ENCODE measurements around the gene ABCG2. TPM values are rescaled to one million over a fixed set of nuclear protein-coding genes. Genes with fewer than 3 reads are reported as not detected.
A peak's percentile ranks its signal among the peaks of the same experiment; 100 is the strongest.

Gene ABCG2
- total RNA-seq, 1 experiment from 2014 or later: 3.8 TPM

DNA sequence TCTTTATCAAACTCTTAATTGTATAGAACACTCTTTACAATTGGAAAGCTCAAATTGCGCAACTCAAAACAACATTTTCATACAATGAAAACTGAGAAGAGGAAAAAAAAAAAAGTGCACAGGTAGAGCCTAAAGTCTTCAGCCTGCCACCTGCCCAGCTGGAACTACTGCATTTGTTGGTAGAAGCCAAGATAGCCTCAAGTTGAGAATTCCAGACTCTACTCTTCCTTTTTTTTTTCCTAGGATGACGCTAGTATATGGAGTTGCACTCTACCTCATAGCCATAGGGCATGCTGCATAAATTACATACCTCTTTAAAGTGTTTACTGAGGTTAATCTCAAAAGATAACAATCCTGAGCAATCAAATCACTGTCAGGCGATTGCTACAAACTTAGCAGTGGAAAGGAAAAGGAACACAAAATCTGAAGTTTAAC, 13.6 kb downstream of the ABCG2 start (continued):
- TF ChIP-seq, protein P1, sequence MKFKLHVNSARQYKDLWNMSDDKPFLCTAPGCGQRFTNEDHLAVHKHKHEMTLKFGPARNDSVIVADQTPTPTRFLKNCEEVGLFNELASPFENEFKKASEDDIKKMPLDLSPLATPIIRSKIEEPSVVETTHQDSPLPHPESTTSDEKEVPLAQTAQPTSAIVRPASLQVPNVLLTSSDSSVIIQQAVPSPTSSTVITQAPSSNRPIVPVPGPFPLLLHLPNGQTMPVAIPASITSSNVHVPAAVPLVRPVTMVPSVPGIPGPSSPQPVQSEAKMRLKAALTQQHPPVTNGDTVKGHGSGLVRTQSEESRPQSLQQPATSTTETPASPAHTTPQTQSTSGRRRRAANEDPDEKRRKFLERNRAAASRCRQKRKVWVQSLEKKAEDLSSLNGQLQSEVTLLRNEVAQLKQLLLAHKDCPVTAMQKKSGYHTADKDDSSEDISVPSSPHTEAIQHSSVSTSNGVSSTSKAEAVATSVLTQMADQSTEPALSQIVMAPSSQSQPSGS (CRISPR knock-in tag; IDR thresholded peaks at IDR 0.05; ENCODE audit: borderline replicate concordance, low read depth): no peak
- no peak for TF ChIP-seq HMGA2 (CRISPR knock-in tag; IDR thresholded peaks at IDR 0.05)
- TF ChIP-seq TCF7 (CRISPR knock-in tag; IDR thresholded peaks at IDR 0.05; ENCODE audit: low read depth): no peak
- TF ChIP-seq NFATC4 (CRISPR knock-in tag; IDR thresholded peaks at IDR 0.05): no peak
- TF ChIP-seq, protein P2, sequence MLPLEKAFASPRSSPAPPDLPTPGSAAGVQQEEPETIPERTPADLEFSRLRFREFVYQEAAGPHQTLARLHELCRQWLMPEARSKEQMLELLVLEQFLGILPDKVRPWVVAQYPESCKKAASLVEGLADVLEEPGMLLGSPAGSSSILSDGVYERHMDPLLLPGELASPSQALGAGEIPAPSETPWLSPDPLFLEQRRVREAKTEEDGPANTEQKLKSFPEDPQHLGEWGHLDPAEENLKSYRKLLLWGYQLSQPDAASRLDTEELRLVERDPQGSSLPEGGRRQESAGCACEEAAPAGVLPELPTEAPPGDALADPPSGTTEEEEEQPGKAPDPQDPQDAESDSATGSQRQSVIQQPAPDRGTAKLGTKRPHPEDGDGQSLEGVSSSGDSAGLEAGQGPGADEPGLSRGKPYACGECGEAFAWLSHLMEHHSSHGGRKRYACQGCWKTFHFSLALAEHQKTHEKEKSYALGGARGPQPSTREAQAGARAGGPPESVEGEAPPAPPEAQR (CRISPR knock-in tag; IDR thresholded peaks at IDR 0.05): no peak

DNA sequence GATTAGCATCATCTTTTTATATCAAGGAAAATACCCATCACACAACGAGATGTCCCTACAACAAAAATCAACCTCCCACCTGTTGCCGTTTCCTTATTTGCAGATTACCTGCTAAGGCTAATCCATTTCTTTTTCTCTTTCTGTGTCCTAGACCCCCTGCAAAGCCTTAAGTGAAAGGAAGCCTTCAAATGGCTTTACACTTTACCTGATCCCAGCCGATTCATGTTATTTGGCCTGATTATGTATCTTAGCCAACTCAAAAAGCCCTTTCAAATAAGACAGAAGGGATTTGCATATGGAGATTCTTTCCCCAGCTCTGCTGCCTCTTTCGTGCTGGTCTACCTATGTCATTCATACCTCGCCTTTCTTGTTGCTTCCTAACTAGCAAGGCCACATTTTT, 14.4 kb downstream of the ABCG2 start:
- POLR2A ChIA-PET: no interaction called here
- peaks cover 40% of the 10 kb centered on the region for H3K4me1 Mint-ChIP-seq
- TF ChIP-seq, protein P3, sequence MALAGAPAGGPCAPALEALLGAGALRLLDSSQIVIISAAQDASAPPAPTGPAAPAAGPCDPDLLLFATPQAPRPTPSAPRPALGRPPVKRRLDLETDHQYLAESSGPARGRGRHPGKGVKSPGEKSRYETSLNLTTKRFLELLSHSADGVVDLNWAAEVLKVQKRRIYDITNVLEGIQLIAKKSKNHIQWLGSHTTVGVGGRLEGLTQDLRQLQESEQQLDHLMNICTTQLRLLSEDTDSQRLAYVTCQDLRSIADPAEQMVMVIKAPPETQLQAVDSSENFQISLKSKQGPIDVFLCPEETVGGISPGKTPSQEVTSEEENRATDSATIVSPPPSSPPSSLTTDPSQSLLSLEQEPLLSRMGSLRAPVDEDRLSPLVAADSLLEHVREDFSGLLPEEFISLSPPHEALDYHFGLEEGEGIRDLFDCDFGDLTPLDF (CRISPR knock-in tag; IDR thresholded peaks at IDR 0.05): no peak
- TF ChIP-seq OVOL2 (CRISPR knock-in tag; IDR thresholded peaks at IDR 0.05; ENCODE audit: borderline replicate concordance): no peak
- no peak for TF ChIP-seq NFATC4 (CRISPR knock-in tag; IDR thresholded peaks at IDR 0.05)
- no peak for TF ChIP-seq ELF4 (CRISPR knock-in tag; IDR thresholded peaks at IDR 0.05; ENCODE audit: low read depth)
- TF ChIP-seq, protein P4, sequence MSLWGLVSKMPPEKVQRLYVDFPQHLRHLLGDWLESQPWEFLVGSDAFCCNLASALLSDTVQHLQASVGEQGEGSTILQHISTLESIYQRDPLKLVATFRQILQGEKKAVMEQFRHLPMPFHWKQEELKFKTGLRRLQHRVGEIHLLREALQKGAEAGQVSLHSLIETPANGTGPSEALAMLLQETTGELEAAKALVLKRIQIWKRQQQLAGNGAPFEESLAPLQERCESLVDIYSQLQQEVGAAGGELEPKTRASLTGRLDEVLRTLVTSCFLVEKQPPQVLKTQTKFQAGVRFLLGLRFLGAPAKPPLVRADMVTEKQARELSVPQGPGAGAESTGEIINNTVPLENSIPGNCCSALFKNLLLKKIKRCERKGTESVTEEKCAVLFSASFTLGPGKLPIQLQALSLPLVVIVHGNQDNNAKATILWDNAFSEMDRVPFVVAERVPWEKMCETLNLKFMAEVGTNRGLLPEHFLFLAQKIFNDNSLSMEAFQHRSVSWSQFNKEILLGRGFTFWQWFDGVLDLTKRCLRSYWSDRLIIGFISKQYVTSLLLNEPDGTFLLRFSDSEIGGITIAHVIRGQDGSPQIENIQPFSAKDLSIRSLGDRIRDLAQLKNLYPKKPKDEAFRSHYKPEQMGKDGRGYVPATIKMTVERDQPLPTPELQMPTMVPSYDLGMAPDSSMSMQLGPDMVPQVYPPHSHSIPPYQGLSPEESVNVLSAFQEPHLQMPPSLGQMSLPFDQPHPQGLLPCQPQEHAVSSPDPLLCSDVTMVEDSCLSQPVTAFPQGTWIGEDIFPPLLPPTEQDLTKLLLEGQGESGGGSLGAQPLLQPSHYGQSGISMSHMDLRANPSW (CRISPR knock-in tag; conservative IDR thresholded peaks at IDR 0.05; ENCODE audit: low read depth): no peak
- TF ChIP-seq, protein P5, sequence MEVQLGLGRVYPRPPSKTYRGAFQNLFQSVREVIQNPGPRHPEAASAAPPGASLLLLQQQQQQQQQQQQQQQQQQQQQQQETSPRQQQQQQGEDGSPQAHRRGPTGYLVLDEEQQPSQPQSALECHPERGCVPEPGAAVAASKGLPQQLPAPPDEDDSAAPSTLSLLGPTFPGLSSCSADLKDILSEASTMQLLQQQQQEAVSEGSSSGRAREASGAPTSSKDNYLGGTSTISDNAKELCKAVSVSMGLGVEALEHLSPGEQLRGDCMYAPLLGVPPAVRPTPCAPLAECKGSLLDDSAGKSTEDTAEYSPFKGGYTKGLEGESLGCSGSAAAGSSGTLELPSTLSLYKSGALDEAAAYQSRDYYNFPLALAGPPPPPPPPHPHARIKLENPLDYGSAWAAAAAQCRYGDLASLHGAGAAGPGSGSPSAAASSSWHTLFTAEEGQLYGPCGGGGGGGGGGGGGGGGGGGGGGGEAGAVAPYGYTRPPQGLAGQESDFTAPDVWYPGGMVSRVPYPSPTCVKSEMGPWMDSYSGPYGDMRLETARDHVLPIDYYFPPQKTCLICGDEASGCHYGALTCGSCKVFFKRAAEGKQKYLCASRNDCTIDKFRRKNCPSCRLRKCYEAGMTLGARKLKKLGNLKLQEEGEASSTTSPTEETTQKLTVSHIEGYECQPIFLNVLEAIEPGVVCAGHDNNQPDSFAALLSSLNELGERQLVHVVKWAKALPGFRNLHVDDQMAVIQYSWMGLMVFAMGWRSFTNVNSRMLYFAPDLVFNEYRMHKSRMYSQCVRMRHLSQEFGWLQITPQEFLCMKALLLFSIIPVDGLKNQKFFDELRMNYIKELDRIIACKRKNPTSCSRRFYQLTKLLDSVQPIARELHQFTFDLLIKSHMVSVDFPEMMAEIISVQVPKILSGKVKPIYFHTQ (CRISPR knock-in tag; IDR thresholded peaks at IDR 0.05): no peak
- no peak for TF ChIP-seq ZNF396 (CRISPR knock-in tag; IDR thresholded peaks at IDR 0.05; ENCODE audit: borderline replicate concordance)
- TF ChIP-seq ZNF416 (CRISPR knock-in tag; IDR thresholded peaks at IDR 0.05): no peak
- TF ChIP-seq, protein P6, sequence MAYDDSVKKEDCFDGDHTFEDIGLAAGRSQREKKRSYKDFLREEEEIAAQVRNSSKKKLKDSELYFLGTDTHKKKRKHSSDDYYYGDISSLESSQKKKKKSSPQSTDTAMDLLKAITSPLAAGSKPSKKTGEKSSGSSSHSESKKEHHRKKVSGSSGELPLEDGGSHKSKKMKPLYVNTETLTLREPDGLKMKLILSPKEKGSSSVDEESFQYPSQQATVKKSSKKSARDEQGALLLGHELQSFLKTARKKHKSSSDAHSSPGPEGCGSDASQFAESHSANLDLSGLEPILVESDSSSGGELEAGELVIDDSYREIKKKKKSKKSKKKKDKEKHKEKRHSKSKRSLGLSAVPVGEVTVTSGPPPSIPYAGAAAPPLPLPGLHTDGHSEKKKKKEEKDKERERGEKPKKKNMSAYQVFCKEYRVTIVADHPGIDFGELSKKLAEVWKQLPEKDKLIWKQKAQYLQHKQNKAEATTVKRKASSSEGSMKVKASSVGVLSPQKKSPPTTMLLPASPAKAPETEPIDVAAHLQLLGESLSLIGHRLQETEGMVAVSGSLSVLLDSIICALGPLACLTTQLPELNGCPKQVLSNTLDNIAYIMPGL (CRISPR knock-in tag; IDR thresholded peaks at IDR 0.05): no peak
- TF ChIP-seq, protein P7, sequence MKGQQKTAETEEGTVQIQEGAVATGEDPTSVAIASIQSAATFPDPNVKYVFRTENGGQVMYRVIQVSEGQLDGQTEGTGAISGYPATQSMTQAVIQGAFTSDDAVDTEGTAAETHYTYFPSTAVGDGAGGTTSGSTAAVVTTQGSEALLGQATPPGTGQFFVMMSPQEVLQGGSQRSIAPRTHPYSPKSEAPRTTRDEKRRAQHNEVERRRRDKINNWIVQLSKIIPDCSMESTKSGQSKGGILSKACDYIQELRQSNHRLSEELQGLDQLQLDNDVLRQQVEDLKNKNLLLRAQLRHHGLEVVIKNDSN (CRISPR knock-in tag; IDR thresholded peaks at IDR 0.05): no peak
- no peak for TF ChIP-seq CREB1 (CRISPR knock-in tag; IDR thresholded peaks at IDR 0.05)
- TF ChIP-seq, protein P8, sequence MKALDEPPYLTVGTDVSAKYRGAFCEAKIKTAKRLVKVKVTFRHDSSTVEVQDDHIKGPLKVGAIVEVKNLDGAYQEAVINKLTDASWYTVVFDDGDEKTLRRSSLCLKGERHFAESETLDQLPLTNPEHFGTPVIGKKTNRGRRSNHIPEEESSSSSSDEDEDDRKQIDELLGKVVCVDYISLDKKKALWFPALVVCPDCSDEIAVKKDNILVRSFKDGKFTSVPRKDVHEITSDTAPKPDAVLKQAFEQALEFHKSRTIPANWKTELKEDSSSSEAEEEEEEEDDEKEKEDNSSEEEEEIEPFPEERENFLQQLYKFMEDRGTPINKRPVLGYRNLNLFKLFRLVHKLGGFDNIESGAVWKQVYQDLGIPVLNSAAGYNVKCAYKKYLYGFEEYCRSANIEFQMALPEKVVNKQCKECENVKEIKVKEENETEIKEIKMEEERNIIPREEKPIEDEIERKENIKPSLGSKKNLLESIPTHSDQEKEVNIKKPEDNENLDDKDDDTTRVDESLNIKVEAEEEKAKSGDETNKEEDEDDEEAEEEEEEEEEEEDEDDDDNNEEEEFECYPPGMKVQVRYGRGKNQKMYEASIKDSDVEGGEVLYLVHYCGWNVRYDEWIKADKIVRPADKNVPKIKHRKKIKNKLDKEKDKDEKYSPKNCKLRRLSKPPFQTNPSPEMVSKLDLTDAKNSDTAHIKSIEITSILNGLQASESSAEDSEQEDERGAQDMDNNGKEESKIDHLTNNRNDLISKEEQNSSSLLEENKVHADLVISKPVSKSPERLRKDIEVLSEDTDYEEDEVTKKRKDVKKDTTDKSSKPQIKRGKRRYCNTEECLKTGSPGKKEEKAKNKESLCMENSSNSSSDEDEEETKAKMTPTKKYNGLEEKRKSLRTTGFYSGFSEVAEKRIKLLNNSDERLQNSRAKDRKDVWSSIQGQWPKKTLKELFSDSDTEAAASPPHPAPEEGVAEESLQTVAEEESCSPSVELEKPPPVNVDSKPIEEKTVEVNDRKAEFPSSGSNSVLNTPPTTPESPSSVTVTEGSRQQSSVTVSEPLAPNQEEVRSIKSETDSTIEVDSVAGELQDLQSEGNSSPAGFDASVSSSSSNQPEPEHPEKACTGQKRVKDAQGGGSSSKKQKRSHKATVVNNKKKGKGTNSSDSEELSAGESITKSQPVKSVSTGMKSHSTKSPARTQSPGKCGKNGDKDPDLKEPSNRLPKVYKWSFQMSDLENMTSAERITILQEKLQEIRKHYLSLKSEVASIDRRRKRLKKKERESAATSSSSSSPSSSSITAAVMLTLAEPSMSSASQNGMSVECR (CRISPR knock-in tag; IDR thresholded peaks at IDR 0.05; ENCODE audit: borderline replicate concordance): no peak
- TF ChIP-seq, protein P2 (CRISPR knock-in tag; IDR thresholded peaks at IDR 0.05): no peak
- TF ChIP-seq ZNF138 (CRISPR knock-in tag; conservative IDR thresholded peaks at IDR 0.05): no peak

More for the DNA sequence above, 14.4 kb downstream of the ABCG2 start:
- H3K27me3 Mint-ChIP-seq (ENCODE audit: low read depth): no peaks in the 10 kb centered on the region; the same call in 1 of the 2 replicates
- CTCF ChIA-PET: interaction anchor here (0.7 to 1.4 kb wide), 3 partner anchors 67 to 176 kb away, joined by 3 to 6 read pairs (median 4); no protein-coding TSS in a partner anchor
- ATAC-seq (peak; percentile 81), DNase-seq (ENCODE audit: low spot score) (no peak)
- no peak overlapping the region for H3K4me3 Mint-ChIP-seq
- peaks cover 9% of the 10 kb centered on the region for H3K36me3 Mint-ChIP-seq
- peaks cover 14% of the 10 kb centered on the region for H3K9me3 Mint-ChIP-seq
- no peak overlapping the region for H3K27ac Mint-ChIP-seq

All from WTC11 (cell line).